Erythroblast (primary cell): ENCODE results near the gene PLCH1.

Source experiments
- DNase-seq, 2 experiments: peaks; one replicate each; lab custom pipeline; 2025; lab: John Stamatoyannopoulos, UW
- GATA1 ChIP-seq: IDR thresholded peaks from 2 replicates; pipeline ENCODE4 v1.6.1; 2011; ENCODE audit warnings: low read depth, mild to moderate bottlenecking, control low read depth, low read length, moderate library complexity
- POLR2A ChIP-seq: IDR thresholded peaks from 2 replicates; pipeline ENCODE4 v1.6.1; 2011; ENCODE audit warnings: mild to moderate bottlenecking, low read length

PLCH1 gene

GRCh38 chr3:155568295-155568694 lies 176.6 kb downstream of the PLCH1 start:
- no peak for TF ChIP-seq POLR2A
- TF ChIP-seq GATA1, result no peak
- DNase-seq, result no peak

DNA sequence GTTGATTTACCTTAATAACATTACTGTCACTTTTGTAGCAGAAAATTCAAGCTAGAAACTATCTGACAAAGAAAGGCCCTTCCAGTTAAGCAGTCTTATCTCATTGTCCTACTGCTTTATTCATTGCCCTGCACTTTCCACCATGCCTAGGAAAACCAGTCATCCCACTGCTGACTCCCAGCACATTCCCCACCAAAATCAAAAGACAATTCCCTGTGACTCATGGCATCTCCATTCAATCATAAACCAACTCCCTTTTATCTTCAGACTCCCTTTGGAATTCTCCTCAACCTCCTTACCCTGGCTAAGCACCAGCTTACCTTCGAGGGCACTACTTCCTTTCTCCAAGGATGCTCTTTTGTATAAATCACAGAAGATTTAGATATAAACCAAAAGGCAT lies 184.3 kb downstream of the PLCH1 start:
- no peak for TF ChIP-seq POLR2A
- DNase-seq, result no peak

GRCh38 chr3:155560135-155560534 lies 184.7 kb downstream of the PLCH1 start:
- TF ChIP-seq POLR2A, result no peak
- no peak for TF ChIP-seq GATA1

DNA sequence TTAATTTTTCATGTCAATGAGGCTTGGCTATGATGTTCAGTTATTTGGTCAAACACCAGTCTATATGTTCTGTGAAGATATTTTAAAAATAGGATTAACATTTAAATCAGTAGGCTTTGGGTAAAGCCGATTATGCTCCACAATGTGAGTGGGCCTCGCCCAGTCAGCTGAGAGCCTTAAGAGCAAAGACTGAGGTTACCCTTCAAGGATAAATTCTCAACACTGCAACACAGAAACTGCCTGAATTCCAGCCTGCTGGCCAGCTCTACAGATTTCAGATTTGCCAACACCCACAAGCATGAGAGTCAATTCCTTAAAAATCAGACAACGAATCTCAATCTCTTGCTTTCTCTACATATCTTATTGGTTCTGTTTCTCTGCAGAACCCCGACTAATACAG lies 188.3 kb downstream of the PLCH1 start:
- TF ChIP-seq POLR2A (no peak), GATA1 (no peak)
- no peak for DNase-seq

More at GRCh38 chr3:155560135-155560534, 184.7 kb downstream of the PLCH1 start:
- DNase-seq, result no peak

- TF ChIP-seq GATA1 (no peak), POLR2A (no peak)
- no peak for DNase-seq
These were observed 189.3 kb downstream of the PLCH1 start for GRCh38 chr3:155555479-155556060.

GRCh38 chr3:155554777-155555451 lies 190.0 kb downstream of the PLCH1 start:
- TF ChIP-seq POLR2A (no peak), GATA1 (no peak)
- no peak for DNase-seq

GRCh38 chr3:155553780-155554179 lies 191.1 kb downstream of the PLCH1 start:
- no peak for TF ChIP-seq GATA1
- DNase-seq, result no peak

DNA sequence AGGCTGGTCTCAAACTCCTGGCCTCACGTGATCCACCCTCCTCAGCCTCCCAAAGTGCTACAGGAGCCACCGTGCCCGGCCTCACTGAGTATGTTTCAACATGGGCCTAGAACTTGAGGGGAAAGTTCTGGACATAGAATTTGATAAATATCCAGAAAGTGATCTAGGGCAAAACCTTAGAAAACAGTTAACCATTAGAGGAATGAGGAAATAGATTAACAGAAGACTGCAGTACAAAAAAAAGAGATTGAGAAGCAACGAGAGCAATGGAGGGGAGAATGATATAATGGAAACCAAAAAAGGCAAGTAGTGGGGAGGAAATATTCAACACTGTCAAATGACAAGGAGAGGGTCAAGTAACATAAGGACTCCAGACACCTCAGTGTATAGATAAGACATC lies 191.5 kb downstream of the PLCH1 start:
- DNase-seq, result no peak

GRCh38 chr3:155550391-155550790 lies 194.5 kb downstream of the PLCH1 start:
- TF ChIP-seq GATA1 (no peak), POLR2A (no peak)
- no peak for DNase-seq

More for the DNA sequence above, 191.5 kb downstream of the PLCH1 start:
- TF ChIP-seq GATA1 (no peak), POLR2A (no peak)

GRCh38 chr3:155549087-155549486 lies 195.8 kb downstream of the PLCH1 start:
- TF ChIP-seq GATA1 (no peak), POLR2A (no peak)

DNA sequence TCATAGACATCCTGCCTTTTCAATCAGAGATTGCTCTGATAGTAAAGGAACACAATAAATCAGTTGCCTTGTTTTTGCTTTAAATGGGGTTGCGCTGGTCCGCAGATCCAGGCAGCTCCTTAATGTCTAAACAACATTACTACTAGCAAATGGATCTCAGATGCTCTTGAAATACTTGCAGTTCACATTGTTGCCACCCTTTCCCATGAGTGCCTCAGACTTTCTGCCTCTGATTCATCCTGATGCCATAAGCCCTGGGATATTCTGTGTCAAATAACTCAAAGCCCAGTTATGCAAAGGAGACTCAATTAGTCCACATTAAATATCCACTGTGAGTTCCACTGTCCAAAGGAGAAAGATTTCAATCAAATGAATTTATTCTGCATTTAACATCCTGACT lies 196.7 kb downstream of the PLCH1 start:
- DNase-seq, result no peak

More at GRCh38 chr3:155549087-155549486, 195.8 kb downstream of the PLCH1 start:
- no peak for DNase-seq

GRCh38 chr3:155535098-155535497 lies 209.8 kb downstream of the PLCH1 start:
- no peak for DNase-seq
- TF ChIP-seq GATA1, result no peak
- no peak for TF ChIP-seq POLR2A

More for the DNA sequence above, 196.7 kb downstream of the PLCH1 start:
- no peak for TF ChIP-seq GATA1
- no peak for TF ChIP-seq POLR2A

DNA sequence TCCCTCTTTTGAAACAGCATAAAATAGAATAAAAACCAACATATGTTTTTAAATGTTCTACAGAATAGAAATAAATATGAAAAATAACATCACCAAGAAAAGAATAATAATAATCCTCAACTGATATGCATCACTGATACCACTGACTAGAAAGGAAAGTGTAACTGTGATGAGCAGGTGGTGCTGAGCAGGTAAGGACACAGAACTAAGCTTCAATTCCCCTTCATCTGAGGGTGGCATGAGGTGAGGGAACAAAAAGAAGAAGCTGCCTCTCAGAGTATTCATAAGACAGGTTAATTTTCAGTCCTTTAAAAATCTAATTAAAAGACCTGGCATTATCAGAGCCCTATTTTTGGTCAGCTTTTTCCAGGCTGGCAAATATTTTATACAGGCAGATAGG lies 216.3 kb downstream of the PLCH1 start:
- DNase-seq, result no peak
- TF ChIP-seq POLR2A (no peak), GATA1 (no peak)

DNA sequence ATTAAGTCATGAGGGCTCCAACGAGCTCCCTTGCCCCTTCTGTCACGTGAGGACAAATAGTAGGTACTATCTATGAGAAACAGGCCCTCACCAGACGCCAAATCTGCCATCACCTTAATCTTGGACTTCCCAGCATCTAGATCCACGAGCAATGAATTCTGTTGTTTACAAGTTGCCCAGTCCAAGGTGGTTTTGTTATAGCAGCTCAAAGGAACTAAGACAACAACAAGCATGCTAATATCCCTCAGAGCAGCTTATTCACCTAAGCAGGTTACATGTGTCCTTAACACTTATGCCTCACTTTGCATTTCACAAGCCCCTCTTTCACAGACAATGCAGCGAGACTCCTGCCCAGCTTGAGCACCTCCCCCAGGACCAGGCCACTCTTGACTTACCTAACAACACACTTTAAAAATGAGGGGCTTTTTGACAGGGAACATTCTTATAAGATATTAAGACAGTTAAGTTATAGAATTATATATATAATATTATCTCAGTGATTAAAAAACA lies 219.5 kb downstream of the PLCH1 start:
- no peak for DNase-seq
- TF ChIP-seq GATA1 (no peak), POLR2A (no peak)
